Endothelial cell (in vitro differentiated cells): Measurements from ENCODE around the gene TEX2. TPM values are rescaled to one million over a fixed set of nuclear protein-coding genes. Genes with fewer than 3 reads are reported as not detected.

ENCODE experiments used
- DNase-seq: peaks from one replicate; pipeline ENCODE4 v3.0.0; 2021; ENCODE audit warnings: low spot score
- H3K27ac Mint-ChIP-seq: one replicate; pipeline ENCODE4 v1.8.0; 2021; ENCODE audit warnings: mixed read lengths, inconsistent platforms; ENCODE audit not compliant: unreplicated experiment
- H3K27me3 Mint-ChIP-seq: one replicate; pipeline ENCODE4 v1.8.0; 2021; ENCODE audit warnings: mild to moderate bottlenecking, moderate library complexity, mixed read lengths, inconsistent platforms; ENCODE audit not compliant: unreplicated experiment
- H3K36me3 Mint-ChIP-seq: one replicate; pipeline ENCODE4 v1.8.0; 2021; ENCODE audit warnings: mild to moderate bottlenecking, low read depth, mixed read lengths, inconsistent platforms; ENCODE audit not compliant: unreplicated experiment
- H3K4me1 Mint-ChIP-seq: one replicate; pipeline ENCODE4 v1.8.0; 2021; ENCODE audit warnings: mild to moderate bottlenecking, mixed read lengths, inconsistent platforms; ENCODE audit not compliant: unreplicated experiment
- H3K4me3 Mint-ChIP-seq: one replicate; pipeline ENCODE4 v1.8.0; 2021; ENCODE audit warnings: mild to moderate bottlenecking, mixed read lengths, inconsistent platforms; ENCODE audit not compliant: unreplicated experiment
- H3K9me3 Mint-ChIP-seq: one replicate; pipeline ENCODE4 v1.8.0; 2021; ENCODE audit warnings: mixed read lengths, inconsistent platforms; ENCODE audit not compliant: unreplicated experiment
- total RNA-seq: library from RNA; stranded (reverse); fragmentation: NEBNext Ultra II Directional; extraction: Animal tissue kit (Norgen Biotek cat#: 25700); gene quantifications from one replicate; pipeline ENCODE4 v1.2.1, GENCODE V29; 2021; ENCODE audit not compliant: unreplicated experiment
- TF ChIP-seq, protein P1 (sequence below): fragments of 200-600 bp; sonication (generic); IDR thresholded peaks from one replicate; pipeline ENCODE4 v1.5.0; 2021; ENCODE audit warnings: antibody characterized with exemption; ENCODE audit not compliant: unreplicated experiment

Gene TEX2
- total RNA-seq, 1 donor from 2014 or later, result 16.3 TPM

DNA sequence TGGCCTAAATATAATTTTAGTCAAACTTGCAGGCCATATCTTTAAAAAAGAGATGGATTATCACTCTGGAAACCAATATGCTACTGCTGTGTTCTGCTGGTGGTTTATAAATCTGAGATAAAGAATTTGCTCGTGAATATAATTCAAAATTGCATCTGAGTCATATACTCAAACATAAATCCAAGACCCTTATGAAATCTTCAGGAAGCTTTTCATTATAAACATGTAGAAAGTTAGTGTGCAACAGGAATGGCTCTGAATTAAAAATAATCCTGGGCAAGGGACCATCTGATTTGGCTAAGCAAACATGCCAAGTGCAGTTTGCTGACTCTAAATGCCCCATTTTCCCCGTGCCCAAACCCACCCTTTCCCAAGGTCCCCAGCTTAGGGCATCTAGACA lies 57.3 kb downstream of the TEX2 start:
- H3K9me3 Mint-ChIP-seq, result no peaks in the 10 kb centered on the region
- TF ChIP-seq, protein P1, sequence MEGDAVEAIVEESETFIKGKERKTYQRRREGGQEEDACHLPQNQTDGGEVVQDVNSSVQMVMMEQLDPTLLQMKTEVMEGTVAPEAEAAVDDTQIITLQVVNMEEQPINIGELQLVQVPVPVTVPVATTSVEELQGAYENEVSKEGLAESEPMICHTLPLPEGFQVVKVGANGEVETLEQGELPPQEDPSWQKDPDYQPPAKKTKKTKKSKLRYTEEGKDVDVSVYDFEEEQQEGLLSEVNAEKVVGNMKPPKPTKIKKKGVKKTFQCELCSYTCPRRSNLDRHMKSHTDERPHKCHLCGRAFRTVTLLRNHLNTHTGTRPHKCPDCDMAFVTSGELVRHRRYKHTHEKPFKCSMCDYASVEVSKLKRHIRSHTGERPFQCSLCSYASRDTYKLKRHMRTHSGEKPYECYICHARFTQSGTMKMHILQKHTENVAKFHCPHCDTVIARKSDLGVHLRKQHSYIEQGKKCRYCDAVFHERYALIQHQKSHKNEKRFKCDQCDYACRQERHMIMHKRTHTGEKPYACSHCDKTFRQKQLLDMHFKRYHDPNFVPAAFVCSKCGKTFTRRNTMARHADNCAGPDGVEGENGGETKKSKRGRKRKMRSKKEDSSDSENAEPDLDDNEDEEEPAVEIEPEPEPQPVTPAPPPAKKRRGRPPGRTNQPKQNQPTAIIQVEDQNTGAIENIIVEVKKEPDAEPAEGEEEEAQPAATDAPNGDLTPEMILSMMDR, result no peak
- no peaks in the 10 kb centered on the region for H3K36me3 Mint-ChIP-seq
- H3K4me1 Mint-ChIP-seq, result peaks cover 32% of the 10 kb centered on the region
- H3K4me3 Mint-ChIP-seq, result no peak overlapping the region
- H3K27me3 Mint-ChIP-seq, result peaks cover 3% of the 10 kb centered on the region
- DNase-seq, result no peak
- no peak overlapping the region for H3K27ac Mint-ChIP-seq

DNA sequence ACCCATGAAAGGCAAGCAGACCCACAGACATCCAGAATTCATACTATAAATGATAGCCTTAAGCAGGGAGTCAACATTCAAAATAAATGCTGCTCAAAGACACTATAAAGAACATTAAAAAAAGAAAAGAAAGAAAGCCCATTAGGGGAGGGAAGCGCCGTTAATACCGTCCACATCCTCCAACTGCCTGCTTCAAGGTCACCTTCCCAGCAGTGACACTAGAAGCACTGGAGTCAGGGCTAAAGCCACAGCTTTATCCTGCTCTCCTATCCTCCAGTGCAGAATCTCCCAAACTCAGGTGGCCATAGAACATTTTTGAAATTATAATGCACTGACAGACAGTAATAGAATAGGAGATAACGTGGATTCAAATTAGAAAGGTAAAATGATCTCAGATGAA lies 59.4 kb downstream of the TEX2 start:
- H3K4me3 Mint-ChIP-seq, result no peak overlapping the region
- TF ChIP-seq, protein P1, result no peak
- no peak for DNase-seq
- no peaks in the 10 kb centered on the region for H3K9me3 Mint-ChIP-seq
- H3K4me1 Mint-ChIP-seq, result peaks cover 43% of the 10 kb centered on the region
- no peak overlapping the region for H3K27ac Mint-ChIP-seq
- H3K36me3 Mint-ChIP-seq, result no peaks in the 10 kb centered on the region
- H3K27me3 Mint-ChIP-seq, result peaks cover 3% of the 10 kb centered on the region

DNA sequence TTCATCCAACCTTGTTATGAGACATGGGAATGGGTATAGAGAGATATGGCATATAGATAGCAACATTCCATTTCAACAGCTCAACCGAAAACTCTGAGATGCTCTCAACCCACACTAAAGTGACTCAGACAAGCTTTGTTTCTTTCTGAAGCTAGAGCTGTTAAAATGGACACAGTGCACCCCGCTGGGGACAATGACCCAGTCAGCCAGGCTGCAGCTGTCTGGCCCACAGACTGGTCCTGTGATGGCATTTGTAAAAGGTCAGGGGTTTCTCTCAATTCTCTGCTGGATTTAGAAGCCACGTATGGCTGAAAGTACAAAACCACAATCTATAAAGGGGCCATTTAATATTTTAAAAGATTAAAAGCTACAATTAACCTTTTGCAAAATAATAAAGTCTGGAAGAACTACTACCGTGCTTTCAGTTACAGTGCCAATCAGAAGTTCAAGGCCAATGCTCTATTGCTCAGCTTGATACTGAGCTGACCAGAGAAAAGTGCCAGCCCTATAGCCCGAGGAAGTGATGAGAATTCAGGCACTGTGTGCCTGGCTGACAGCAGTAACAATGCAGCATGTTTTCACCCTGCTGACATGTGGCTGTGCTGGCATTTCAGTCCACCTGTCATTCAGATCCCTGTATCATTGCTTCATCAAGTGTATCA lies 60.2 kb downstream of the TEX2 start:
- TF ChIP-seq, protein P1, result no peak
- H3K4me3 Mint-ChIP-seq, result no peak overlapping the region
- peaks cover 3% of the 10 kb centered on the region for H3K27me3 Mint-ChIP-seq
- DNase-seq, result no peak
- H3K9me3 Mint-ChIP-seq, result no peaks in the 10 kb centered on the region
- peak overlapping the region; percentile 51 for H3K27ac Mint-ChIP-seq
- no peaks in the 10 kb centered on the region for H3K36me3 Mint-ChIP-seq
- peaks cover 43% of the 10 kb centered on the region for H3K4me1 Mint-ChIP-seq

DNA sequence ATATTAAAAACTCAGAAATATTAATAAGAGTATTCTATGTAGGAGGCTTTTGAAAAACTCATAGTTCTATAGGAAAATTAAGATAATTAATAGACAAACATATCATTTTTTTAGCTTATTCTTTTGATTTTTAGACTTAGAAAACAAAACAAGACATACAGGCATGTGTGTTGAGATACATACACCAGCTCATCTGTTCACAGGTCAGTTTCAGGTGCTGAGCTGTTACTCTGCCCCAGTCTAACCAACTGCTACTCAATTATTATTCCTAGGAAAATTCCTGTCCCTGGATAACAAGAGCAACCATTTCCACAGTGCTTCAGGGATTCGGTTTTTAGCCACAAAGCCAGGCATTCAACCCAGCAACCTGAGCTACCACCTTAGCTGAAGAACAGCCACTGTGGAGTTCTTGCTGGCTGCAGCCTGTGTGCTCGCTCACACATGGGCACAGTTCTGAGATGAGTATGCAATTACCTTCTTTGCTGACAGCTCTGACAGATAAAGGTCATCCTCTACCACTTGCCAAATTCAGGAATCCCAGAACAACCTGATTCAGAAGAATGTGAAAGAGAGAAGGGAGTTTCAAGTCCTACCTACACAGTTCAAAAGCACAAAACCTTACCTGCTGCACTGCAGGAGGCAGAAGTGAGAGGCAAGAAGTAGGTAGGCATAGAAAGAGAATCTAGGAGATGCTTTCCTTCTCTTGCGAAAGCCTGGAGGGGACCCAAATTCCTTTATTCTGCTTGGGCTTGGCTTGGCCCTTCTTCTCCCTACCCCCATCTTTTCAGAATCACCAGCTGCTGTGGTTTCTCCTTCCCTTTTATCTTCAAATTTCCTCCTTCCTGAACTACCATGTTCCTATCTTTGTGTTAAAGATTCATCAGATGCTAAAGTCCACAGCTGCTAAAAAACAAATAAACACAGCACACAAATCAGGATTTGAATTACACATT lies 62.7 kb downstream of the TEX2 start:
- no peak for DNase-seq
- no peaks in the 10 kb centered on the region for H3K9me3 Mint-ChIP-seq
- peaks cover 3% of the 10 kb centered on the region for H3K27me3 Mint-ChIP-seq
- TF ChIP-seq, protein P1, result no peak
- no peaks in the 10 kb centered on the region for H3K36me3 Mint-ChIP-seq
- peaks cover 43% of the 10 kb centered on the region for H3K4me1 Mint-ChIP-seq
- no peak overlapping the region for H3K4me3 Mint-ChIP-seq
- H3K27ac Mint-ChIP-seq, result no peak overlapping the region
